Measurements from ENCODE around the gene NINJ1.

Gene NINJ1

GRCh38 chr9:93169444-93169843 is 35.4 kb upstream of the NINJ1 start:
- H3K4me3 ChIP-seq (ENCODE audit: low read depth, low read length): no peak overlapping the region
- DNase-seq (ENCODE audit: low read depth): no peak
- no peak for TF ChIP-seq CTCF (conservative IDR thresholded peaks at IDR 0.05; ENCODE audit: low read depth, low read length)

- H3K4me3 ChIP-seq (ENCODE audit: low read depth, low read length): no peak overlapping the region
- no peak for DNase-seq (ENCODE audit: low read depth)
- TF ChIP-seq CTCF (conservative IDR thresholded peaks at IDR 0.05; ENCODE audit: low read depth, low read length): no peak
These were observed 34.5 kb upstream of the NINJ1 start for GRCh38 chr9:93168581-93168980.

GRCh38 chr9:93167838-93168237 is 33.8 kb upstream of the NINJ1 start:
- no peak for DNase-seq (ENCODE audit: low read depth)
- TF ChIP-seq CTCF (conservative IDR thresholded peaks at IDR 0.05; ENCODE audit: low read depth, low read length): no peak
- H3K4me3 ChIP-seq (ENCODE audit: low read depth, low read length): no peak overlapping the region

GRCh38 chr9:93167185-93167584 is 33.1 kb upstream of the NINJ1 start:
- TF ChIP-seq CTCF (conservative IDR thresholded peaks at IDR 0.05; ENCODE audit: low read depth, low read length): no peak
- H3K4me3 ChIP-seq (ENCODE audit: low read depth, low read length): no peak overlapping the region
- no peak for DNase-seq (ENCODE audit: low read depth)

- DNase-seq (ENCODE audit: low read depth): no peak
- no peak for TF ChIP-seq CTCF (conservative IDR thresholded peaks at IDR 0.05; ENCODE audit: low read depth, low read length)
- no peak overlapping the region for H3K4me3 ChIP-seq (ENCODE audit: low read depth, low read length)
These were observed 32.6 kb upstream of the NINJ1 start for GRCh38 chr9:93166699-93167098.

- TF ChIP-seq CTCF (conservative IDR thresholded peaks at IDR 0.05; ENCODE audit: low read depth, low read length): no peak
- H3K4me3 ChIP-seq (ENCODE audit: low read depth, low read length): no peak overlapping the region
- DNase-seq (ENCODE audit: low read depth): no peak
These were observed 30.0 kb upstream of the NINJ1 start for GRCh38 chr9:93164085-93164484.

GRCh38 chr9:93161786-93162562 is 27.9 kb upstream of the NINJ1 start:
- TF ChIP-seq CTCF (conservative IDR thresholded peaks at IDR 0.05; ENCODE audit: low read depth, low read length): no peak
- DNase-seq (ENCODE audit: low read depth): no peak

More at GRCh38 chr9:93161786-93162562, 27.9 kb upstream of the NINJ1 start:
- H3K4me3 ChIP-seq (ENCODE audit: low read depth, low read length): no peak overlapping the region

Data from choroid plexus epithelial cell (primary cell).